ENCODE measurements around the gene NPAS3.
A peak's percentile ranks its signal among the peaks of the same experiment; 100 is the strongest.

NPAS3 gene

GRCh38 chr14:33402604-33403003, 463.9 kb downstream of the NPAS3 start:
- no peak overlapping the region for H3K27ac ChIP-seq
- in situ Hi-C loops (cut with HindIII; ENCODE audit: low pct_ligation_motif_present, low sequenced_read_pairs), result no loop called here
- DNase-seq, result no peak
- no peaks in the 10 kb centered on the region for H3K27me3 ChIP-seq (replicated peaks)
- H3K36me3 ChIP-seq (replicated peaks), result no peaks in the 10 kb centered on the region
- no peak overlapping the region for H3K4me3 ChIP-seq (ENCODE audit: low read depth, low read length)
- no peak for TF ChIP-seq CTCF (IDR thresholded peaks at IDR 0.05; ENCODE audit: low read depth, low read length, missing control alignments)

GRCh38 chr14:33404054-33404453, 465.4 kb downstream of the NPAS3 start:
- no peaks in the 10 kb centered on the region for H3K27me3 ChIP-seq (replicated peaks)
- TF ChIP-seq CTCF (IDR thresholded peaks at IDR 0.05; ENCODE audit: low read depth, low read length, missing control alignments), result no peak
- no peak overlapping the region for H3K27ac ChIP-seq
- peak; percentile 71 for DNase-seq
- in situ Hi-C loops (cut with HindIII; ENCODE audit: low pct_ligation_motif_present, low sequenced_read_pairs), result no loop called here
- H3K36me3 ChIP-seq (replicated peaks), result no peaks in the 10 kb centered on the region
- no peak overlapping the region for H3K4me3 ChIP-seq (ENCODE audit: low read depth, low read length)

GRCh38 chr14:33404964-33405574, 466.4 kb downstream of the NPAS3 start:
- H3K4me3 ChIP-seq (ENCODE audit: low read depth, low read length), result no peak overlapping the region
- no peaks in the 10 kb centered on the region for H3K36me3 ChIP-seq (replicated peaks)
- in situ Hi-C loops (cut with HindIII; ENCODE audit: low pct_ligation_motif_present, low sequenced_read_pairs), result no loop called here
- no peak overlapping the region for H3K27ac ChIP-seq
- H3K27me3 ChIP-seq (replicated peaks), result no peaks in the 10 kb centered on the region
- TF ChIP-seq CTCF (IDR thresholded peaks at IDR 0.05; ENCODE audit: low read depth, low read length, missing control alignments), result no peak
- DNase-seq, result no peak

GRCh38 chr14:33406766-33407165, 468.1 kb downstream of the NPAS3 start:
- Histone ChIP-seq H3K27ac (no peak overlapping the region), H3K4me3 (ENCODE audit: low read depth, low read length) (no peak overlapping the region), H3K27me3 (replicated peaks) (no peaks in the 10 kb centered on the region), H3K36me3 (replicated peaks) (no peaks in the 10 kb centered on the region)
- no peak for TF ChIP-seq CTCF (IDR thresholded peaks at IDR 0.05; ENCODE audit: low read depth, low read length, missing control alignments)
- no peak for DNase-seq
- in situ Hi-C loops (cut with HindIII; ENCODE audit: low pct_ligation_motif_present, low sequenced_read_pairs), result no loop called here

GRCh38 chr14:33408291-33408690, 469.6 kb downstream of the NPAS3 start:
- H3K4me3 ChIP-seq (ENCODE audit: low read depth, low read length), result no peak overlapping the region
- no peaks in the 10 kb centered on the region for H3K36me3 ChIP-seq (replicated peaks)
- in situ Hi-C loops (cut with HindIII; ENCODE audit: low pct_ligation_motif_present, low sequenced_read_pairs), result no loop called here
- no peak for DNase-seq
- no peaks in the 10 kb centered on the region for H3K27me3 ChIP-seq (replicated peaks)
- H3K27ac ChIP-seq, result no peak overlapping the region
- TF ChIP-seq CTCF (IDR thresholded peaks at IDR 0.05; ENCODE audit: low read depth, low read length, missing control alignments), result no peak

- Histone ChIP-seq H3K4me3 (ENCODE audit: low read depth, low read length) (no peak overlapping the region), H3K27ac (no peak overlapping the region), H3K36me3 (replicated peaks) (no peaks in the 10 kb centered on the region), H3K27me3 (replicated peaks) (no peaks in the 10 kb centered on the region)
- TF ChIP-seq CTCF (IDR thresholded peaks at IDR 0.05; ENCODE audit: low read depth, low read length, missing control alignments), result no peak
- in situ Hi-C loops (cut with HindIII; ENCODE audit: low pct_ligation_motif_present, low sequenced_read_pairs), result no loop called here
- DNase-seq, result no peak
Observed at GRCh38 chr14:33412450-33412849, 473.8 kb downstream of the NPAS3 start.
